H9 (cell line): ENCODE data around the gene KCTD2. TPM values are rescaled to one million over a fixed set of nuclear protein-coding genes. Genes with fewer than 3 reads are reported as not detected.
A peak's percentile ranks its signal among the peaks of the same experiment; 100 is the strongest.

Experiments used
- DNase-seq: peaks from one replicate; pipeline ENCODE4 v3.0.0-alpha.2; 2017
- H2AFZ ChIP-seq: one replicate; pipeline ENCODE4 v1.6.1; 2013; ENCODE audit warnings: mild to moderate bottlenecking, low read length, control low read depth, moderate library complexity
- H2AK5ac ChIP-seq: 2 replicates; pipeline ENCODE4 v1.6.1; 2013; ENCODE audit warnings: low read length, control low read depth, mixed read lengths; ENCODE audit not compliant: insufficient read length
- H2BK120ac ChIP-seq: one replicate; pipeline ENCODE4 v1.6.1; 2013; ENCODE audit warnings: low read depth, mild to moderate bottlenecking, low read length, control low read depth, inconsistent platforms; ENCODE audit not compliant: poor library complexity, severe bottlenecking
- H2BK12ac ChIP-seq: 2 replicates; pipeline ENCODE4 v1.6.1; 2013; ENCODE audit warnings: low read length, control low read depth, mixed read lengths, low read depth; ENCODE audit not compliant: insufficient read length
- H2BK15ac ChIP-seq: 2 replicates; pipeline ENCODE4 v1.6.1; 2013; ENCODE audit warnings: low read depth, low read length, control low read depth
- H2BK20ac ChIP-seq: one replicate; pipeline ENCODE4 v1.6.1; 2013; ENCODE audit warnings: low read depth, mild to moderate bottlenecking, low read length, control low read depth, inconsistent platforms; ENCODE audit not compliant: poor library complexity, severe bottlenecking
- H2BK5ac ChIP-seq: 2 replicates; pipeline ENCODE4 v1.6.1; 2013; ENCODE audit warnings: low read length, control low read depth, mixed read lengths; ENCODE audit not compliant: insufficient read length
- H3K14ac ChIP-seq: 2 replicates; pipeline ENCODE4 v1.6.1; 2013; ENCODE audit warnings: low read length, control low read depth; ENCODE audit not compliant: insufficient read depth
- H3K18ac ChIP-seq: 2 replicates; pipeline ENCODE4 v1.6.1; 2013; ENCODE audit warnings: low read depth, mild to moderate bottlenecking, mixed read lengths, low read length, control low read depth; ENCODE audit not compliant: insufficient read length
- H3K23ac ChIP-seq: 2 replicates; pipeline ENCODE4 v1.6.1; 2013; ENCODE audit warnings: low read length, control low read depth, mixed read lengths, low read depth; ENCODE audit not compliant: insufficient read length
- H3K23me2 ChIP-seq: 2 replicates; pipeline ENCODE4 v1.6.1; 2013; ENCODE audit warnings: low read depth, mild to moderate bottlenecking, mixed read lengths, low read length, control low read depth; ENCODE audit not compliant: insufficient read length, poor library complexity, severe bottlenecking
- H3K27ac ChIP-seq: 2 replicates; pipeline ENCODE4 v1.5.1; 2013; ENCODE audit warnings: low read length, control low read depth, mixed read lengths, low read depth; ENCODE audit not compliant: insufficient read length
- H3K27me3 ChIP-seq: 2 replicates; pipeline ENCODE4 v1.6.1; 2013; ENCODE audit warnings: low read length, control low read depth, inconsistent platforms; ENCODE audit not compliant: insufficient read depth
- H3K4ac ChIP-seq: 2 replicates; pipeline ENCODE4 v1.6.1; 2013; ENCODE audit warnings: low read depth, mild to moderate bottlenecking, control low read depth, inconsistent platforms, low read length, moderate library complexity
- H3K4me1 ChIP-seq: 2 replicates; pipeline ENCODE4 v1.6.1; 2013; ENCODE audit warnings: low read length, control low read depth, inconsistent platforms; ENCODE audit not compliant: insufficient read depth
- H3K4me2 ChIP-seq: 2 replicates; pipeline ENCODE4 v1.6.1; 2013; ENCODE audit warnings: low read length, control low read depth, mixed read lengths; ENCODE audit not compliant: insufficient read length, insufficient read depth
- H3K56ac ChIP-seq: 2 replicates; pipeline ENCODE4 v1.6.1; 2013; ENCODE audit warnings: low read depth, mild to moderate bottlenecking, mixed read lengths, low read length, control low read depth; ENCODE audit not compliant: insufficient read length
- H3K79me1 ChIP-seq: 2 replicates; pipeline ENCODE4 v1.6.1; 2013; ENCODE audit warnings: low read depth, mild to moderate bottlenecking, moderate library complexity, low read length, control low read depth, inconsistent platforms; ENCODE audit not compliant: insufficient read depth, poor library complexity, severe bottlenecking
- H3K79me2 ChIP-seq: 2 replicates; pipeline ENCODE4 v1.6.1; 2013; ENCODE audit warnings: low read length, control low read depth, inconsistent platforms; ENCODE audit not compliant: insufficient read depth
- H3K9ac ChIP-seq: 2 replicates; pipeline ENCODE4 v1.6.1; 2013; ENCODE audit warnings: low read length, control low read depth, mixed read lengths; ENCODE audit not compliant: insufficient read length; ENCODE audit errors: extremely low read depth
- H3K9me3 ChIP-seq: one replicate; pipeline ENCODE4 v1.6.1; 2013; ENCODE audit warnings: low read depth, low read length, inconsistent platforms; ENCODE audit not compliant: control insufficient read depth
- H3T11ph ChIP-seq: one replicate; pipeline ENCODE4 v1.6.1; 2013; ENCODE audit warnings: mild to moderate bottlenecking, low read length, control low read depth, inconsistent platforms
- H4K20me1 ChIP-seq: one replicate; pipeline ENCODE4 v1.6.1; 2013; ENCODE audit not compliant: control insufficient read depth, insufficient read length, insufficient read depth
- H4K5ac ChIP-seq: 2 replicates; pipeline ENCODE4 v1.6.1; 2013; ENCODE audit warnings: low read depth, mild to moderate bottlenecking, mixed read lengths, low read length, control low read depth; ENCODE audit not compliant: insufficient read length
- H4K8ac ChIP-seq: replicated peaks from 2 replicates; pipeline ENCODE4 v1.6.1; 2013; ENCODE audit warnings: low read length, control low read depth, mixed read lengths, low read depth; ENCODE audit not compliant: insufficient read length
- H4K91ac ChIP-seq: 2 replicates; pipeline ENCODE4 v1.6.1; 2013; ENCODE audit warnings: low read depth, mild to moderate bottlenecking, moderate library complexity, mixed read lengths, low read length, control low read depth; ENCODE audit not compliant: insufficient read length
- H3K27ac Mint-ChIP-seq, 3 experiments: 2 replicates in 2 of 3; 3 replicates in 1 of 3; pipeline ENCODE4 v1.8.0; 2020 to 2021; ENCODE audit warnings: mixed read lengths in 3 of 3, mild to moderate bottlenecking in 1 of 3, moderate library complexity in 1 of 3
- H3K27me3 Mint-ChIP-seq: 2 replicates; pipeline ENCODE4 v1.8.0; 2021; ENCODE audit warnings: low read depth, mild to moderate bottlenecking, moderate library complexity, mixed read lengths
- H3K36me3 Mint-ChIP-seq, 3 experiments: 2 replicates in 2 of 3; 3 replicates in 1 of 3; pipeline ENCODE4 v1.8.0; 2020 to 2021; ENCODE audit warnings: low read depth in 3 of 3, mixed read lengths in 3 of 3; ENCODE audit not compliant: insufficient read depth in 1 of 3
- H3K4me1 Mint-ChIP-seq, 2 experiments: 2 replicates each; pipeline ENCODE4 v1.8.0; 2020; ENCODE audit warnings: mixed read lengths in 2 of 2
- H3K4me3 Mint-ChIP-seq, 2 experiments: 2 replicates in 1 of 2; 3 replicates in 1 of 2; pipeline ENCODE4 v1.8.0; 2020 to 2021; ENCODE audit warnings: mild to moderate bottlenecking in 2 of 2, mixed read lengths in 2 of 2, moderate library complexity in 1 of 2
- H3K9me3 Mint-ChIP-seq, 2 experiments: 2 replicates in 1 of 2; 3 replicates in 1 of 2; pipeline ENCODE4 v1.8.0; 2020; ENCODE audit warnings: mild to moderate bottlenecking in 2 of 2, mixed read lengths in 2 of 2, moderate library complexity in 1 of 2
- WGBS: extraction: QIAGEN DNeasy Blood & Tissue Kit; methylation state at CpG from one replicate; pipeline ENCODE4 v1.1.7; 2013; ENCODE audit warnings: missing lambda C conversion rate, low lambda C conversion rate, mixed read lengths; ENCODE audit not compliant: insufficient read length; ENCODE audit errors: extremely low coverage; 5-methylcytosine and 5-hydroxymethylcytosine counted together
- total RNA-seq: library from RNA; stranded (reverse); gene quantifications from 2 replicates; pipeline ENCODE4 v1.2.1, GENCODE V29; 2021
- TF ChIP-seq, protein P1 (sequence below): fragments of 200-600 bp; sonication (generic); conservative IDR thresholded peaks from 3 replicates; pipeline ENCODE4 v1.8.0; 2021; ENCODE audit warnings: antibody characterized with exemption, mild to moderate bottlenecking

Gene KCTD2
- total RNA-seq, 1 experiment from 2014 or later, result 40.1 TPM

DNA sequence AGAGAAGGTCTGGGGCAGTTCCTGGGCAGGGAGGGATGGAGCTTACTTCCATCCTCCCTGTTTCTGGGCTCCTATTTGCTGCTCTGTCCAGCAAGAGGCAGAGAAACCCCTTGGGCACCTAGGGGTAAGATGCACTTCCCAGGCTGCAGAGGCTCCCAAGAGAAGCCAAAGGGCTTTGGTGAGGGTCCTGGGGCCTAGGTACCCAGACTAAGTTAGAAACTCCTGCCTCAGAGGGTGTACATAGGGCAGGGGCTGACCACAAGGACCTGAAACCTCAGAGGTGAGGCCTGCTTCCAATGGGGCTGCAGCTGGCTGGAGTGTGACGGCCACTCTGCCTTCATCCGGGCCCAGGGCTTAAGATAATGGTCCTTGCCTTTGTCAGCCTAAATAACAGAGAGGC lies 61.2 kb downstream of the KCTD2 start:
- Histone ChIP-seq H4K8ac (no peak overlapping the region), H3T11ph (no peak overlapping the region), H3K23ac (no peak overlapping the region), H3K79me1 (no peaks in the 10 kb centered on the region), H3K27me3 (no peaks in the 10 kb centered on the region), H3K4me2 (no peak overlapping the region), H3K9ac (no peak overlapping the region), H4K20me1 (no peaks in the 10 kb centered on the region), H2BK20ac (no peak overlapping the region), H3K18ac (no peak overlapping the region), H2BK15ac (no peak overlapping the region), H3K4me1 (no peaks in the 10 kb centered on the region), H2AFZ (no peak overlapping the region), H3K9me3 (no peaks in the 10 kb centered on the region), H2BK12ac (no peak overlapping the region), H3K14ac (no peak overlapping the region), H2BK5ac (no peak overlapping the region), H3K23me2 (peaks cover 7% of the 10 kb centered on the region), H2AK5ac (no peak overlapping the region), H4K5ac (no peak overlapping the region), H3K56ac (no peak overlapping the region), H3K79me2 (no peaks in the 10 kb centered on the region), H3K4ac (no peak overlapping the region), H2BK120ac (no peak overlapping the region), H4K91ac (no peak overlapping the region), H3K27ac (no peak overlapping the region)
- Mint-ChIP-seq H3K36me3 (peaks cover 3 to 29% (median 27%) of the 10 kb centered on the region in 3 experiments; a peak in 6 of 7 replicates), H3K4me3 (peak overlapping the region; percentile 90 to 93; a peak in 3 of 5 replicates), H3K9me3 (no peaks in the 10 kb centered on the region), H3K27ac (no peak overlapping the region), H3K4me1 (peaks cover 18 to 20% of the 10 kb centered on the region in 2 experiments), H3K27me3 (peaks cover 5% of the 10 kb centered on the region)
- TF ChIP-seq, protein P1, sequence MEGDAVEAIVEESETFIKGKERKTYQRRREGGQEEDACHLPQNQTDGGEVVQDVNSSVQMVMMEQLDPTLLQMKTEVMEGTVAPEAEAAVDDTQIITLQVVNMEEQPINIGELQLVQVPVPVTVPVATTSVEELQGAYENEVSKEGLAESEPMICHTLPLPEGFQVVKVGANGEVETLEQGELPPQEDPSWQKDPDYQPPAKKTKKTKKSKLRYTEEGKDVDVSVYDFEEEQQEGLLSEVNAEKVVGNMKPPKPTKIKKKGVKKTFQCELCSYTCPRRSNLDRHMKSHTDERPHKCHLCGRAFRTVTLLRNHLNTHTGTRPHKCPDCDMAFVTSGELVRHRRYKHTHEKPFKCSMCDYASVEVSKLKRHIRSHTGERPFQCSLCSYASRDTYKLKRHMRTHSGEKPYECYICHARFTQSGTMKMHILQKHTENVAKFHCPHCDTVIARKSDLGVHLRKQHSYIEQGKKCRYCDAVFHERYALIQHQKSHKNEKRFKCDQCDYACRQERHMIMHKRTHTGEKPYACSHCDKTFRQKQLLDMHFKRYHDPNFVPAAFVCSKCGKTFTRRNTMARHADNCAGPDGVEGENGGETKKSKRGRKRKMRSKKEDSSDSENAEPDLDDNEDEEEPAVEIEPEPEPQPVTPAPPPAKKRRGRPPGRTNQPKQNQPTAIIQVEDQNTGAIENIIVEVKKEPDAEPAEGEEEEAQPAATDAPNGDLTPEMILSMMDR, result no peak
- no peak for DNase-seq
- no CpG with 5 or more reads among the region's 2 CpGs for WGBS
